Muscle layer of duodenum (tissue), 2 donors: Measurements from ENCODE around the gene DPP8.
A peak's percentile ranks its signal among the peaks of the same experiment; 100 is the strongest.
"Not testable (repeated sequence)": the region's sequence is repeated elsewhere in the genome, so short reads cannot be mapped to it uniquely, and the experiment has no call there.

Experiments
- H3K27ac ChIP-seq: one replicate; pipeline ENCODE4 v1.7.0; 2013; ENCODE audit warnings: mild to moderate bottlenecking, low read length
- H3K27me3 ChIP-seq: one replicate; pipeline ENCODE4 v1.7.0; 2013; ENCODE audit warnings: low read depth, mild to moderate bottlenecking, control low read depth, low read length
- H3K36me3 ChIP-seq, 2 donors: one replicate each; pipeline ENCODE4 v1.7.0; 2013; ENCODE audit warnings: low read length in 2 of 2, control low read depth in 1 of 2, mild to moderate bottlenecking in 1 of 2; ENCODE audit not compliant: insufficient read depth in 2 of 2, control insufficient read depth in 1 of 2
- H3K4me1 ChIP-seq, 2 donors: one replicate each; pipeline ENCODE4 v1.7.0; 2013; ENCODE audit warnings: low read length in 2 of 2, mild to moderate bottlenecking in 2 of 2, control low read depth in 1 of 2, moderate library complexity in 1 of 2; ENCODE audit not compliant: insufficient read depth in 2 of 2, control insufficient read depth in 1 of 2
- H3K4me3 ChIP-seq, 2 donors: one replicate each; pipeline ENCODE4 v1.7.0; 2013; ENCODE audit warnings: low read length in 2 of 2, low read depth in 1 of 2, mild to moderate bottlenecking in 1 of 2
- H3K9me3 ChIP-seq, 2 donors: one replicate each; pipeline ENCODE4 v1.7.0; 2013; ENCODE audit warnings: low read length in 2 of 2, control low read depth in 1 of 2, mild to moderate bottlenecking in 1 of 2; ENCODE audit not compliant: control insufficient read depth in 1 of 2
- donor health status: healthy.

The DPP8 gene

DNA sequence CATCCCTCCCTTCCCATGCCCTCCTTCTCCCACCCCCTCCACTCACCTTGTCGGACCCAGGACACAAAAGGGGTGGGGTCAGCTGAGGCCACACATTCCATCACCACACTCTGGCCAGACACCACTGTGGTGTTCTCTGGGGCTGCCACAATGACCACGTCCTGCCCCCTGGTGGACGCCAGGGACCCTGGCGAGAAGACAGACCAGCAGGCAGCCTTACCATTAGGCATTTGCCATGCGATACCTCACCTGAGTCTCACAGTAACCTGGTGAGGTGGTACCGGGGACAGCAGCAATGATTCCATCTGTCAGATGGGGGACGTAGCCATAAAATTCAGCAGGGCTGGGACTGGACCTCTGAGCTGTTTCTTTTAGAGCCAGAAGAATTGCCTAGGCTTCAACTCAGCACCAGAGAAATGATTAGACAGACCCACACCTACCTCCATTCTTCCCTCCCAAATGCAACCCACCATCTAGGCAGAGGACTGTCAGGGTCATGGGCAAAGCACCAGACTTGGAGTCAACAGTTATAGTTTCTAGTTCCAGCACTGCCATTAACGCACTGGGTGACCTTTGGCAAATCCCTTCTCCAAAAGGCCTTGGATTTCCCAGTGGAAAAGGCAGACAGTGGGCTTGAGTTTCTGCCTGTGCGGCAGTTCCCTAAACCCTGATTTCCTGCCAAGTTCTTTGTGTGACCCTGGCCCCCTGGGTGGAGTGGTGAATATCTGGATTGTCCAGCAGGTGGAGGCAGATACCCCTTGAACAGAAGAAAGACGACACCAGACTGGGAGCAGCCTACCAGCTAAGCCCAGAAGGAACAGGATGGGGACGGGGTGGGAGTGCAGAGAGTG, 116.5 kb downstream of the DPP8 start:
- Histone ChIP-seq H3K27me3 (peaks cover 12% of the 10 kb centered on the region), H3K9me3 (no peaks in the 10 kb centered on the region), H3K27ac (no peak overlapping the region), H3K4me3 (no peak overlapping the region), H3K36me3 (no peaks in the 10 kb centered on the region), H3K4me1 (peaks cover 0 to 7% of the 10 kb centered on the region in 2 donors)

DNA sequence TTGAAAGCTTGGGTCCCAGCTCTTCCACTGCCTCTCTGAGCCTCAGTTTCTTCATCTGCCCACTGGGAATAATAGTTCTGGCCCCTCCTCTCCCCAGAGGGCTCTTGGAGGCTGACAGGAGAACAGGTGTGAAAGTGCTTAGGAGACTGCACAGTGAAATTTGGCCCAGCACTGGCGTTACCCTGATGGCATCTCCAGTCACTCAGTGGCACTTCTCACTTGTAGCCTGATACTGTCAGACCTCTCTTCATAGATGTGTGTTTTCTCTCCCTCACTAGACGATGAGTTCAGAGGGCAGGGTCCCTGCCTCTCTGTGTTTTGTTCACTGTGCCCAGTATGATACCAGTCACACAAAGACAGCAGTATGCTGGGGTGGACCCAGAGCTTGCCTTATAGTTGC, 117.5 kb downstream of the DPP8 start:
- Histone ChIP-seq H3K27me3 (peaks cover 21% of the 10 kb centered on the region), H3K36me3 (no peaks in the 10 kb centered on the region)

DNA sequence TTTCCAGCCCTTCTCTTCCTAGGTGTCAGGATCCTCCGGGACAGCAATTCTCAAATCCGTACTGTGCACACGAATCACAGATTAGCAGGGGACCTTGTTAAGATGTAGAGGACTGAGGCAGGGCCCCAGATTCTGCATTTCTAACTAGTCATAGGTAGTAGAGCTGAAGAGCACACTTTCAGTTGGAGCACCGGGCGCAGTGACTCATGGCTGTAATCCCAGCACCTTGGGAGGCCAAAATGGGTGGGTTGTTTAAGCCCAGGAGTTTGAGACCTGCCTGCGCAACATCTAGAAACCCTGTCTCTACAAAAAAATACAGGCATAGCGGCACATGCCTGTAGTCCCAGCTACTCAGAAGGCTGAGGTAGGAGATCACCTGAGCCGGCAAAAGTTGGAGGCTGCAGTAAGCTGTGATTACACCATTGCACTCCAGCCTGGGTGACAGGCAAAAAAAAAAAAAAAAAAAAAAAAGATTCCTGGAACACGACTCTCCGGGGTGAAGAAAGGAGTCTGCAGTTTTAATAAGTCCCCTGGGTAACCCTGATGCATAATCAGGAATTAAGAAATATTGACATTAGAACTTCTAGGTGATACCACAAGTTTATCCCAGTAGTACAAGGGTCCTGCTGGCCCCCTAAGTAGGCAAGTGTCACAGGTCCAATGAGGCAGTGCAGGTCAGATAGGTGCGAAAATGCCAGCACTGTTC, 118.3 kb downstream of the DPP8 start:
- H3K9me3 ChIP-seq = no peaks in the 10 kb centered on the region

More for the DNA sequence above, 117.5 kb downstream of the DPP8 start:
- H3K4me3 ChIP-seq = no peak overlapping the region
- H3K27ac ChIP-seq = no peak overlapping the region
- no peaks in the 10 kb centered on the region for H3K9me3 ChIP-seq
- peaks cover 0 to 12% of the 10 kb centered on the region in 2 donors for H3K4me1 ChIP-seq

DNA sequence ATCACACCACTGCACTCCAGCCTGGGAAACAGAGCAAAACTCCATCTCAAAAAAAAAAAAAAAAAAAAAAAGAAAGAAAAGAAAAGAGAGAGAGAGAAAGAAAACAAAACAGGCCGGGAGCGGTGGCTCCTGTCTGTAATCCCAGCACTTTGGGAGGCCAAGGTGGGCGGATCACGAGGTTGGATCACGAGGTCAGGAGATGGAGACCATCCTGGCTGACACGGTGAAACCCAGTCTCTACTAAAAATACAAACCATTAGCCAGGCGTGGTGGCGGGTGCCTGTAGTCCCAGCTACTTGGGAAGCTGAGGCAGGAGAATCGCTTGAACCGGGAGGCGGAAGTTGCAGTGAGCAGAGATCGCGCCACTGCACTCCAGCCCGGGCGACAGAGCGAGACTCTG, 119.0 kb downstream of the DPP8 start:
- not testable (repeated sequence) for H3K4me3 ChIP-seq, H3K27ac ChIP-seq, H3K36me3 ChIP-seq, H3K9me3 ChIP-seq
- peaks cover 0 to 12% of the 10 kb centered on the region in 2 donors for H3K4me1 ChIP-seq
- peaks cover 31% of the 10 kb centered on the region for H3K27me3 ChIP-seq

More for the DNA sequence above, 118.3 kb downstream of the DPP8 start:
- Histone ChIP-seq H3K4me1 (peaks cover 0 to 12% of the 10 kb centered on the region in 2 donors), H3K27ac (no peak overlapping the region), H3K27me3 (peaks cover 29% of the 10 kb centered on the region), H3K4me3 (no peak overlapping the region), H3K36me3 (no peaks in the 10 kb centered on the region)

DNA sequence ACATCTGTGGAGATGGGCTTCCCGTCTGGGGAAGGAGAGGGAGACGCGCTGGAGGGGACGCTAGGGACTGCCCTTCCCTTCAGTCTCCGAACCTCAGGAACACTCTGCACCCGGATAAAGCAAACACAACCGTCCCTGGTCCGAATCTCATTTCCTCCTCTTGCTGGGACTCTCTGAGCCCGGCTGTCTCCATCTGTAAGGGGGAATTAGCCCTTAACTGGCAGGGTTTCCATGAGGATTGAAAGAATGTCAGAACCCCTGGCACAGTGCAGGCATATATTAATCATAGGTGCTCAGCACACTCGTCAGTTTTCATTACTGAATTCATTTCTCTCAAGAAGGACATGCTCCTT, 120.5 kb downstream of the DPP8 start:
- Histone ChIP-seq H3K27ac (no peak overlapping the region), H3K27me3 (peaks cover 31% of the 10 kb centered on the region), H3K4me1 (peaks cover 0 to 12% of the 10 kb centered on the region in 2 donors), H3K9me3 (no peaks in the 10 kb centered on the region), H3K36me3 (no peaks in the 10 kb centered on the region), H3K4me3 (no peak overlapping the region)

DNA sequence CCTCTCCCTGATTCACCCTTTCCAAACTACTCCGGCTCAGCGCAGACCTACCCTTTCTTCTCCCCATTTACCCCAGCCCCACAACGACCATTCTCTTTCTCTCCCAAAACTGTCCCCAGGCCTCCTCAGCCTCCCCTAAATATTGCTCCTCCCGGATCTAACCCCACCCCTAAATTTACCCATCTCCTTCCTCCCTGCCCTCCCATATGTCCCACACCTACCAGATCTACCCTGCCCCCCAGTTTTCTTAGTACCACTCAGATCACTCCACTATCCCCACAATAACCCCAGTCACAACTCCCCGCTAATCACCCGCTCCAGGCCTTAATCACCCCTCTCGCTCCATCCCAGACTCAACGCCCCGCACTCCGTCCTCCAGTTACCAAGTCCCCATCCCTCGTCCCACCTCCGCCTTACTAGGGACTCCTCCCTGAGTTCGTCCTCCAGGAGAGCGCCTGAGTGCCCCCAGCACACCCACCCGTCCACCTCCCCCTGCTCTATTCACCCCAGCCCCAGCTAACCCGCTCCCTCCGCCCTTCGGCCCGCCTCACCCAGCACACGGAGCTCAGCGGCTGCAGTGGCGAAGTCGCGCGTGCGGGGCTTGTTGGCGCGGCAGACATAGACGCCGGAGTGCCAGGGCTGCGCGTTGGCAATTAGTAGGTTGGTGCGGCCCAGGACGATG, 121.1 kb downstream of the DPP8 start:
- H3K4me3 ChIP-seq = no peak overlapping the region
- no peaks in the 10 kb centered on the region for H3K36me3 ChIP-seq
- H3K27me3 ChIP-seq = peaks cover 31% of the 10 kb centered on the region
- no peak overlapping the region for H3K27ac ChIP-seq
- no peaks in the 10 kb centered on the region for H3K9me3 ChIP-seq
- H3K4me1 ChIP-seq = peaks cover 0 to 12% of the 10 kb centered on the region in 2 donors

DNA sequence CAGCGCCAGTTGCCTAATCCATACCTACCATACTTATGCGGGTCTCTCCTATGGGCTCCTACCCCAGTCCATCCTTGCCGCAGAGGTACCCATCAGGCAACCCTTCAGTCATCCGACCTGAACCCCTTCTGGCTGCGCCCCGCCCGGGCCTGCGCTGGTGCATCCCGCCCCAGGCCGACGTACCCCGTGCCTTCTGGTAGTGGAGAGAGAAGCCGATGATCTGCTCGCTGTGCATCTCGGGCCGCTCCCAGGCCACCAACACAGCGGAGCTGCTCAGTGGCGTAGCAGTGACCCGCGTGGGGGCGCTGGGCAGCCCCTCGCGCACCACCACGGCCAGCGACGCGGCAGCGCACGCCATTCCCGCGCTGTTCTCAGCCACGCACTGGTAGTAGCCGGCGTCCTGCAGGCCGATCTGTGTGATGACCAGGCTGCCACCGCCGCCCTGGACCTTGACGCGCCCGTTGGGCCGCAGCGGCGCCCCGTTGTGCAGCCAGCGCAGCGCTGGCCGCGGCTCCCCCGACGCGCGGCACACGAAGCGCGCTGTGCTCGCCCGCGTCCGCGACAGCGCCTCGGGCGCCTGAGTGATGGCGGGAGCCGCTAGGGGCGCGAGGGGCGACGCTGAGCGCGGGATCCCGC, 121.8 kb downstream of the DPP8 start:
- Histone ChIP-seq H3K9me3 (no peaks in the 10 kb centered on the region), H3K36me3 (no peaks in the 10 kb centered on the region), H3K27ac (no peak overlapping the region), H3K27me3 (peaks cover 31% of the 10 kb centered on the region), H3K4me3 (peak overlapping the region in 1 of 2 donors; percentile 49), H3K4me1 (peaks cover 0 to 12% of the 10 kb centered on the region in 2 donors)

DNA sequence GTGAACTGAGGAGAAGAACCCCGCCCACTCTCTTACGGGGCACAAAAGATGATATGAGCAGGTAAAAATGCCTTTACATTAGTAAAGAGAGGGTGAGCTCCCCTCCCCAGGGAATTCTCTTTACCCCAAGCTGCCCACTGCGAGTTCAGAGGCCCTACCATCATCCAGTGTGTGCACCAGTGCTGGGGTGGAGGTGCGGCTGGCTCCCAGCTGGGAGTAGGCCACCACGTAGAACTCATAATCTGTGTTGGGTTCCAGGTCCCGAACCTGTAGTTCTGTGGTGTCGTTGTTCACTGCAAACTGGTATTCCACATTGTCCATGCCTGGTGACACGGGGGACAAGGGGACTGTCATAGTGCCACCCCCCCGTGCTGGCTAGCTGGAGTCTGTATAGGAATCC, 122.6 kb downstream of the DPP8 start:
- Histone ChIP-seq H3K4me3 (no peak overlapping the region), H3K27me3 (peaks cover 31% of the 10 kb centered on the region), H3K27ac (no peak overlapping the region), H3K36me3 (no peaks in the 10 kb centered on the region), H3K9me3 (no peaks in the 10 kb centered on the region), H3K4me1 (peaks cover 0 to 12% of the 10 kb centered on the region in 2 donors)

DNA sequence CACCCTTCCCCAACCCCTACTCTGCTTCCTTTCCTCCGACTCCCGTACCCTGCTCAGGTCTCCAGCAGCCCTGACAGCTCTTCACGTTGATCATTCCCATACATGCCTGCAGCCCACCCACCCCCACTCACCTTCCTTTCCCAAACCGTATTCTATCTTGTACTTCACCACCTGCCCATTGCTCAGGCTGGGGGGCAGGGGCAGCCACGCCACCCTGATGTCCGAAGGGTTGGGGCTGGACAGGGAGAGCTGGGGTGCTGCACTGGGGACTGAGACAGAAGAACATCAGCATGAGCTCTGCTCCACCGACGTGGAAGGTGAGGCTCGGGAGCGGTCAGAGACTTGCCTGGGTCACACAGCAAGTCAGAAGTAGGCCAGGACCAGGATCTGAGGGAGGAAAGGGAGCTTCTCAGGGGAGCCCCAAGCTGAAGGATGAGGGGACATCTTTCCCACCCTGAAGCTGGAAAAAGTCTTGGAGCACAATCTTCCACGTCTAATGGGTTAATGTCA, 123.2 kb downstream of the DPP8 start:
- no peak overlapping the region for H3K4me3 ChIP-seq
- H3K9me3 ChIP-seq = no peaks in the 10 kb centered on the region
- H3K27ac ChIP-seq = no peak overlapping the region
- peaks cover 0 to 12% of the 10 kb centered on the region in 2 donors for H3K4me1 ChIP-seq
- peaks cover 31% of the 10 kb centered on the region for H3K27me3 ChIP-seq
- no peaks in the 10 kb centered on the region for H3K36me3 ChIP-seq

DNA sequence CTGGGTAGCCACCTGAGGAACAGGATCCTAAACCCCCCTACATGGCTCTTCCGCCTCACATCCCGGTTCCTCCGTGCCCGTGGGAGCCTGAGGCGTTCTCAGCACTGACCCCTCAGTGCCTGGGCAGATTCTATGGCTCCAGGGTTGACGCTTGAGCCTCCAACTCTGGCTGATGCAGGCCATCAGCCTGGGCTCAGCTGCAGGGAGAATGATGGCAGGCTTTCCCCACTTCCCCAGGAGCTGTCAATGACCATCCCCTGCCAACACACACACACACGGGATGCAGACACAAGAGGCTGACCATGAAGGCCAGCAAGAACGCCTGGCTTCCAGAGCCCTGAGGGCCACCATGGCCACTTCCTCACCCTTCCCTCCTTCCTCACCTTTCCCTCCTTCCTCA, 123.9 kb downstream of the DPP8 start:
- Histone ChIP-seq H3K9me3 (no peaks in the 10 kb centered on the region), H3K4me1 (peaks cover 0 to 12% of the 10 kb centered on the region in 2 donors), H3K36me3 (no peaks in the 10 kb centered on the region), H3K4me3 (no peak overlapping the region), H3K27ac (no peak overlapping the region), H3K27me3 (peaks cover 31% of the 10 kb centered on the region)

DNA sequence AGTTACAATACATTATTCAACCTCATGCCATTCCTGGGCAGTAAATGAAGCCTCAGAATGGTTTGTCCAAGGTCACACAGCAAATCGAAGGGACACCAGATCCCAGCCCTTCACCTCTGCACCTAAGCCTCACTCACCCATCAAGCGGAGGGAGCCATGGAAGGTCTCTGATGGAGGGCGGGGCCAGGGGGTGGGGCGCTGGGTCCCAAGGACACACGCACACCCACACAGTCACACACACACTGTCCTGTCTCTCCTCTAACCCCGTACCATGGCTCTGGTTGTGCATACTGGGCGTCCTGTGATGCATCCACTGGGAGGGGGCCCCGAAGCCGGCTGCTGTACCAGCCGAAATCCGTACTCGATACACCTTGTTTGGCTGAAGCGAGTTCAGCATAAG, 124.4 kb downstream of the DPP8 start:
- H3K27me3 ChIP-seq = peaks cover 31% of the 10 kb centered on the region
- no peak overlapping the region for H3K27ac ChIP-seq
- no peaks in the 10 kb centered on the region for H3K36me3 ChIP-seq
- H3K4me1 ChIP-seq = peaks cover 0 to 12% of the 10 kb centered on the region in 2 donors
- no peak overlapping the region for H3K4me3 ChIP-seq
- H3K9me3 ChIP-seq = no peaks in the 10 kb centered on the region
